ENCODE measurements around the gene CUL9. TPM values are rescaled to one million over a fixed set of nuclear protein-coding genes. Genes with fewer than 3 reads are reported as not detected.

Gene CUL9
- total RNA-seq, 1 donor from 2014 or later: 18.4 TPM

- TF ChIP-seq CTCF (conservative IDR thresholded peaks at IDR 0.05; ENCODE audit: low read depth, low read length): no peak
These were observed 5.8 kb downstream of the CUL9 start for GRCh38 chr6:43187821-43188220.

GRCh38 chr6:43188426-43188825 lies 6.4 kb downstream of the CUL9 start:
- no peak for DNase-seq (ENCODE audit: low read depth)
- TF ChIP-seq CTCF (conservative IDR thresholded peaks at IDR 0.05; ENCODE audit: low read depth, low read length): no peak
- H3K4me3 ChIP-seq (ENCODE audit: low read depth, low read length): no peak overlapping the region

More at GRCh38 chr6:43187821-43188220, 5.8 kb downstream of the CUL9 start:
- no peak for DNase-seq (ENCODE audit: low read depth)
- no peak overlapping the region for H3K4me3 ChIP-seq (ENCODE audit: low read depth, low read length)

GRCh38 chr6:43189776-43190304 lies 7.8 kb downstream of the CUL9 start:
- no peak for TF ChIP-seq CTCF (conservative IDR thresholded peaks at IDR 0.05; ENCODE audit: low read depth, low read length)
- no peak for DNase-seq (ENCODE audit: low read depth)

GRCh38 chr6:43192911-43193310 lies 10.9 kb downstream of the CUL9 start:
- no peak for DNase-seq (ENCODE audit: low read depth)
- TF ChIP-seq CTCF (conservative IDR thresholded peaks at IDR 0.05; ENCODE audit: low read depth, low read length): no peak
- no peak overlapping the region for H3K4me3 ChIP-seq (ENCODE audit: low read depth, low read length)

More at GRCh38 chr6:43189776-43190304, 7.8 kb downstream of the CUL9 start:
- H3K4me3 ChIP-seq (ENCODE audit: low read depth, low read length): no peak overlapping the region

GRCh38 chr6:43193929-43194328 lies 11.9 kb downstream of the CUL9 start:
- TF ChIP-seq CTCF (conservative IDR thresholded peaks at IDR 0.05; ENCODE audit: low read depth, low read length): no peak
- DNase-seq (ENCODE audit: low read depth): no peak

GRCh38 chr6:43196337-43196736 lies 14.3 kb downstream of the CUL9 start:
- no peak overlapping the region for H3K4me3 ChIP-seq (ENCODE audit: low read depth, low read length)
- DNase-seq (ENCODE audit: low read depth): no peak
- TF ChIP-seq CTCF (conservative IDR thresholded peaks at IDR 0.05; ENCODE audit: low read depth, low read length): no peak

More at GRCh38 chr6:43193929-43194328, 11.9 kb downstream of the CUL9 start:
- no peak overlapping the region for H3K4me3 ChIP-seq (ENCODE audit: low read depth, low read length)

GRCh38 chr6:43199912-43200311 lies 17.9 kb downstream of the CUL9 start:
- no peak for TF ChIP-seq CTCF (conservative IDR thresholded peaks at IDR 0.05; ENCODE audit: low read depth, low read length)
- DNase-seq (ENCODE audit: low read depth): no peak
- H3K4me3 ChIP-seq (ENCODE audit: low read depth, low read length): no peak overlapping the region

Data from epithelial cell of proximal tubule (primary cell).